Hepatocyte (in vitro differentiated cells): ENCODE data around the gene ZNF488. TPM values are rescaled to one million over a fixed set of nuclear protein-coding genes. Genes with fewer than 3 reads are reported as not detected.
A peak's percentile ranks its signal among the peaks of the same experiment; 100 is the strongest.

Experiments
- DNase-seq: peaks from one replicate; pipeline ENCODE4 v3.0.0-alpha.2; 2016; ENCODE audit warnings: low spot score
- H2AFZ ChIP-seq: fragments of 200-600 bp; sonication (generic); 2 replicates; pipeline ENCODE4 v1.6.0; 2016; ENCODE audit warnings: antibody characterized with exemption, mild to moderate bottlenecking
- H3K27ac ChIP-seq: fragments of 200-600 bp; sonication (generic); 2 replicates; pipeline ENCODE4 v1.5.1; 2016; ENCODE audit warnings: mild to moderate bottlenecking
- H3K27me3 ChIP-seq: fragments of 200-600 bp; sonication (generic); 2 replicates; pipeline ENCODE4 v1.6.1; 2016
- H3K36me3 ChIP-seq: fragments of 200-600 bp; sonication (generic); replicated peaks from 2 replicates; pipeline ENCODE4 v1.5.1; 2016; ENCODE audit warnings: low read depth; ENCODE audit not compliant: insufficient read depth
- H3K4me1 ChIP-seq: fragments of 200-600 bp; sonication (generic); 2 replicates; pipeline ENCODE4 v1.5.1; 2016; ENCODE audit warnings: mild to moderate bottlenecking, moderate library complexity; ENCODE audit not compliant: insufficient read depth
- H3K4me2 ChIP-seq: fragments of 200-600 bp; sonication (generic); 2 replicates; pipeline ENCODE4 v1.6.0; 2016
- H3K4me3 ChIP-seq: fragments of 200-600 bp; sonication (generic); 2 replicates; pipeline ENCODE4 v1.5.1; 2016; ENCODE audit warnings: mild to moderate bottlenecking
- H3K79me2 ChIP-seq: fragments of 200-600 bp; sonication (generic); 2 replicates; pipeline ENCODE4 v1.6.0; 2017; ENCODE audit warnings: mild to moderate bottlenecking
- H3K9me2 ChIP-seq: fragments of 200-600 bp; sonication (generic); replicated peaks from 2 replicates; pipeline ENCODE4 v1.6.0; 2017; ENCODE audit warnings: mild to moderate bottlenecking; ENCODE audit not compliant: insufficient read depth
- H3K9me3 ChIP-seq: fragments of 200-600 bp; sonication (generic); 2 replicates; pipeline ENCODE4 v1.5.1; 2016; ENCODE audit warnings: low read depth, mild to moderate bottlenecking
- H4K20me1 ChIP-seq: fragments of 200-600 bp; sonication (generic); 2 replicates; pipeline ENCODE4 v1.6.0; 2016; ENCODE audit warnings: mild to moderate bottlenecking; ENCODE audit not compliant: insufficient read depth, poor library complexity, severe bottlenecking
- CTCF ChIP-seq: fragments of 200-600 bp; sonication (generic); IDR thresholded peaks from 2 replicates; pipeline ENCODE4 v1.5.1; 2016; ENCODE audit warnings: antibody characterized with exemption, mild to moderate bottlenecking; ENCODE audit not compliant: poor library complexity
- EZH2 ChIP-seq: fragments of 200-600 bp; sonication (generic); IDR thresholded peaks from 2 replicates; pipeline ENCODE4 v1.6.1; 2016; ENCODE audit warnings: antibody characterized with exemption, mild to moderate bottlenecking, borderline replicate concordance
- EZH2phosphoT487 ChIP-seq: fragments of 200-600 bp; sonication (generic); IDR thresholded peaks from one replicate; pipeline ENCODE4 v1.6.1; 2018; ENCODE audit warnings: antibody characterized with exemption, mild to moderate bottlenecking, low read depth, moderate library complexity; ENCODE audit not compliant: unreplicated experiment, severe bottlenecking
- WGBS: methylation state at CpG from one replicate; pipeline ENCODE4 v1.1.6; 2016; ENCODE audit warnings: low lambda C conversion rate; ENCODE audit errors: missing lambda C conversion rate; 5-methylcytosine and 5-hydroxymethylcytosine counted together
- polyA plus RNA-seq: library from polyadenylated mRNA; unstranded; fragments of >200 nt; fragmentation: Nextera tagmentation; extraction: Ambion mirVana; gene quantifications from 2 replicates; pipeline ENCODE4 v1.2.1, GENCODE V29; 2016
- total RNA-seq: library from RNA; depleted of rRNA; stranded (reverse); fragments of >200 nt; gene quantifications from 2 replicates; pipeline ENCODE4 v1.2.3, GENCODE V29; 2014

ZNF488 gene
- total and polyA plus RNA-seq, 2 experiments from 2014 or later = 1.2 to 2.5 TPM

- H3K9me2 ChIP-seq = no peaks in the 10 kb centered on the region
- no peak overlapping the region for H3K27ac ChIP-seq
- no peaks in the 10 kb centered on the region for H3K36me3 ChIP-seq
- no peak overlapping the region for H3K4me2 ChIP-seq
- H3K9me3 ChIP-seq = no peaks in the 10 kb centered on the region
- WGBS = 96% methylated on average over 35 of the region's 36 CpGs
- H3K27me3 ChIP-seq = no peaks in the 10 kb centered on the region
- no peak for DNase-seq
- no peaks in the 10 kb centered on the region for H3K79me2 ChIP-seq
- peaks cover 7% of the 10 kb centered on the region for H3K4me1 ChIP-seq
- TF ChIP-seq EZH2phosphoT487 (no peak), CTCF (no peak), EZH2 (no peak)
- no peaks in the 10 kb centered on the region for H4K20me1 ChIP-seq
- no peak overlapping the region for H2AFZ ChIP-seq
- no peak overlapping the region for H3K4me3 ChIP-seq
These were observed 35.2 kb downstream of the ZNF488 start for GRCh38 chr10:47348661-47349470.

DNA sequence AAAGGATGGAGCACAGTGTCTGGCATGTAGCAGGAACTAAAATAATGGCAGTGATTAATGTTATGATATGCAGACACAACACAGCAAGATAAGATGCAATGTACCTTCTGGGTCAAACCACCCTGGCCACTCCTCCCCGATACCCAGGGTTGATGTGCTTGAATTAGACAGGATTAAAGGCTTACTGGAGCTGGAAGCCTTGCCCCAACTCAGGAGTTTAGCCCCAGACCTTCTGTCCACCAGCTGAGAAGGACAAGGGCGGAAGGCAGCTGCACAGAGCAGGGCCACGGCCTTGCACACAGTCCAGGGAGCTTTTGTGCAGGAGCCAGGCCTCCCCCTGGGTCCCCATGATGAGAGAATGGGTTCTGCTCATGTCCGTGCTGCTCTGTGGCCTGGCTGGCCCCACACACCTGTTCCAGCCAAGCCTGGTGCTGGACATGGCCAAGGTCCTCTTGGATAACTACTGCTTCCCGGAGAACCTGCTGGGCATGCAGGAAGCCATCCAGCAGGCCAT lies 35.9 kb downstream of the ZNF488 start, which contains the start of gene RBP3:
Gene RBP3 (plus strand): TSS at position 226 of the 514 bp plus-strand sequence. CDS start 122 bp downstream, at position 348.
- Histone ChIP-seq H3K4me2 (no peak within 1 kb of the TSS), H3K4me3 (no peak within 1 kb of the TSS), H3K4me1 (peaks cover 7% of the 10 kb centered on the region), H3K27me3 (no peaks in the 10 kb centered on the region), H3K9me3 (no peaks in the 10 kb centered on the region), H2AFZ (no peak within 1 kb of the TSS), H3K27ac (peak within 1 kb of the TSS; percentile 17), H3K79me2 (no peaks in the 10 kb centered on the region), H3K9me2 (no peaks in the 10 kb centered on the region), H3K36me3 (no peaks in the 10 kb centered on the region), H4K20me1 (no peaks in the 10 kb centered on the region)
- DNase-seq = no peak
- 78% methylated on average over 5 of the region's 5 CpGs for WGBS
- TF ChIP-seq EZH2phosphoT487 (no peak), CTCF (no peak), EZH2 (no peak)

- Histone ChIP-seq H3K4me2 (no peak overlapping the region), H3K9me2 (no peaks in the 10 kb centered on the region), H3K4me3 (no peak overlapping the region), H3K27ac (peak overlapping the region; percentile 17), H3K36me3 (no peaks in the 10 kb centered on the region), H3K79me2 (no peaks in the 10 kb centered on the region), H3K4me1 (peaks cover 7% of the 10 kb centered on the region), H3K9me3 (no peaks in the 10 kb centered on the region), H4K20me1 (no peaks in the 10 kb centered on the region), H2AFZ (no peak overlapping the region), H3K27me3 (no peaks in the 10 kb centered on the region)
- 87% methylated on average over 4 of the region's 4 CpGs for WGBS
- TF ChIP-seq EZH2 = no peak
- no peak for TF ChIP-seq EZH2phosphoT487
- TF ChIP-seq CTCF = no peak
- no peak for DNase-seq
These were observed 36.8 kb downstream of the ZNF488 start for GRCh38 chr10:47347303-47347675.
